Measurements from ENCODE around the gene RASIP1.

DNA sequence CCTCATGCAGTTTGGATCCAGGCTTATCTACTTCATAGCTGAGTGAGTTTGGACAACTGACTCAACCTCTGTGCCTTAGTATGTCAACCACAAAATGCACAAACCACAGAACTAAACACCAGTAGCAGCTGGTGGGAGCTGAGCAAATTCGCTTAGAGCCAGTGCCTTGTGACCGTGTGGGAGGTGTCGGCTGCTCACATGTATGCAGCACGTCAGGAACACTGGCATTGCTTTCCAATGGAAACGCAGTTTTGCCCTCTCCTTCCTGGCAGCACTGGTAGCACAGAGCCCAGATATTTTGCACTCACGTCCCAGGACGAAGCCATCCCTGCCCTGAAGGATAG is 59.3 kb downstream of the RASIP1 start:
- TF ChIP-seq, protein P1, sequence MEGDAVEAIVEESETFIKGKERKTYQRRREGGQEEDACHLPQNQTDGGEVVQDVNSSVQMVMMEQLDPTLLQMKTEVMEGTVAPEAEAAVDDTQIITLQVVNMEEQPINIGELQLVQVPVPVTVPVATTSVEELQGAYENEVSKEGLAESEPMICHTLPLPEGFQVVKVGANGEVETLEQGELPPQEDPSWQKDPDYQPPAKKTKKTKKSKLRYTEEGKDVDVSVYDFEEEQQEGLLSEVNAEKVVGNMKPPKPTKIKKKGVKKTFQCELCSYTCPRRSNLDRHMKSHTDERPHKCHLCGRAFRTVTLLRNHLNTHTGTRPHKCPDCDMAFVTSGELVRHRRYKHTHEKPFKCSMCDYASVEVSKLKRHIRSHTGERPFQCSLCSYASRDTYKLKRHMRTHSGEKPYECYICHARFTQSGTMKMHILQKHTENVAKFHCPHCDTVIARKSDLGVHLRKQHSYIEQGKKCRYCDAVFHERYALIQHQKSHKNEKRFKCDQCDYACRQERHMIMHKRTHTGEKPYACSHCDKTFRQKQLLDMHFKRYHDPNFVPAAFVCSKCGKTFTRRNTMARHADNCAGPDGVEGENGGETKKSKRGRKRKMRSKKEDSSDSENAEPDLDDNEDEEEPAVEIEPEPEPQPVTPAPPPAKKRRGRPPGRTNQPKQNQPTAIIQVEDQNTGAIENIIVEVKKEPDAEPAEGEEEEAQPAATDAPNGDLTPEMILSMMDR (conservative IDR thresholded peaks at IDR 0.05; ENCODE audit: low read length), result no peak
- no peak for TF ChIP-seq EZH2phosphoT487 (IDR thresholded peaks at IDR 0.05; ENCODE audit: borderline replicate concordance)

Data from Loucy (cell line).